K562 (cell line): ENCODE data around the gene TNK2. TPM values are rescaled to one million over a fixed set of nuclear protein-coding genes. Genes with fewer than 3 reads are reported as not detected.

Experiments used
- CBX2 ChIP-seq: fragments of 200-600 bp; sonication (generic); IDR thresholded peaks from one replicate; pipeline ENCODE4 v1.6.1; 2012; ENCODE audit warnings: mild to moderate bottlenecking, low read length, inconsistent platforms; ENCODE audit not compliant: insufficient read depth, poor library complexity, severe bottlenecking
- CHD4 ChIP-seq: fragments of 200-600 bp; sonication (generic); IDR thresholded peaks from 3 replicates; pipeline ENCODE4 v1.6.1; 2012; ENCODE audit warnings: low read depth, mild to moderate bottlenecking, mixed read lengths, low read length, inconsistent platforms; ENCODE audit not compliant: insufficient read depth, insufficient replicate concordance, poor library complexity, severe bottlenecking
- DPF2 ChIP-seq: fragments of 450-650 bp; IDR thresholded peaks from 2 replicates; pipeline ENCODE4 v1.6.1; 2016
- ETV1 ChIP-seq: fragments of 450-650 bp; conservative IDR thresholded peaks from 2 replicates; pipeline ENCODE4 v1.6.1; 2016; ENCODE audit warnings: missing genetic modification characterization, control low read depth, low read depth, missing compliant biosample characterization
- FOXJ3 ChIP-seq: sonication (generic); formaldehyde crosslinking; IDR thresholded peaks from 2 replicates; pipeline ENCODE4 v1.4.0; 2020; ENCODE audit warnings: mild to moderate bottlenecking, missing genetic modification reagents
- HNRNPL ChIP-seq: fragments of 200-400 bp; formaldehyde crosslinking; IDR thresholded peaks from 2 replicates; pipeline ENCODE4 v1.6.1; 2017; ENCODE audit warnings: low read depth, mild to moderate bottlenecking, low read length
- NELFE ChIP-seq: IDR thresholded peaks from 2 replicates; pipeline ENCODE4 v1.6.1; 2011; ENCODE audit warnings: mild to moderate bottlenecking; ENCODE audit not compliant: insufficient read depth, insufficient read length
- NFRKB ChIP-seq: fragments of 450-650 bp; IDR thresholded peaks from 2 replicates; pipeline ENCODE4 v1.6.1; 2016; ENCODE audit warnings: low read depth
- SMAD2 ChIP-seq: fragments of 150-350 bp; IDR thresholded peaks from 2 replicates; pipeline ENCODE4 v1.6.1; 2014; ENCODE audit warnings: low read depth, mild to moderate bottlenecking, low read length
- SREBF1 ChIP-seq: fragments of 150-350 bp; IDR thresholded peaks from 2 replicates; pipeline ENCODE4 v1.6.1; 2014; ENCODE audit warnings: antibody characterized with exemption, low read depth, low read length, borderline replicate concordance
- YBX1 ChIP-seq: fragments of 450-650 bp; IDR thresholded peaks from 2 replicates; pipeline ENCODE4 v1.7.1; 2016; ENCODE audit warnings: mild to moderate bottlenecking
- ZBTB1 ChIP-seq: sonication (generic); formaldehyde crosslinking; IDR thresholded peaks from 2 replicates; pipeline ENCODE4 v1.8.1; 2023; ENCODE audit warnings: missing genetic modification reagents, low read depth, mild to moderate bottlenecking, borderline replicate concordance
- ZNF274 ChIP-seq: IDR thresholded peaks from 2 replicates; pipeline ENCODE4 v1.6.1; 2011; ENCODE audit warnings: low read depth, mild to moderate bottlenecking, low read length, moderate library complexity, borderline replicate concordance
- polyA plus RNA-seq, 8 experiments: library from polyadenylated mRNA; depleted of rRNA in 4 of 8; stranded (reverse) in 5 of 8; unstranded in 3 of 8; fragments of >200 nt; fragmentation: Nextera tagmentation in 2 of 8; fragmentation: Illumina TruSeq in 1 of 8; extraction: Ambion mirVana in 2 of 8; extraction: Trizol in 1 of 8; gene quantifications; 2 replicates each; pipeline versions ENCODE4 v1.2.1 to v1.2.3, GENCODE V29; 2011 to 2014; ENCODE audit warnings: inconsistent platforms in 1 of 8, missing spikeins in 1 of 8
- total RNA-seq, 7 experiments: library from RNA; depleted of rRNA in 6 of 7; stranded (reverse); fragments of >200 nt in 6 of 7; fragmentation: Illumina TruSeq in 2 of 7; extraction: Trizol in 2 of 7; gene quantifications; 2 replicates each; pipeline versions ENCODE4 v1.2.1 to v1.2.3, GENCODE V29; 2011 to 2021; ENCODE audit warnings: low replicate concordance in 1 of 7
- TF ChIP-seq, protein P1 (sequence below): fragments of 450-650 bp; IDR thresholded peaks from 2 replicates; pipeline ENCODE4 v1.6.1; 2016

TNK2 gene
- total and polyA plus RNA-seq, 9 of the 15 experiments (the other 6 are each of a cell fraction or from before 2014, with no cell fraction given), result 0.03 to 33.8 (median 6.5) TPM

- TF ChIP-seq CBX2 (no peak), ETV1 (peak; percentile 78), ZBTB1 (CRISPR knock-in tag) (no peak), HNRNPL (no peak), YBX1 (no peak), NFRKB (no peak), FOXJ3 (no peak), CHD4 (no peak), DPF2 (no peak; the same call in 1 of the 2 replicates), SMAD2 (no peak), SREBF1 (no peak), ZNF274 (no peak), NELFE (no peak)
- TF ChIP-seq, protein P1, sequence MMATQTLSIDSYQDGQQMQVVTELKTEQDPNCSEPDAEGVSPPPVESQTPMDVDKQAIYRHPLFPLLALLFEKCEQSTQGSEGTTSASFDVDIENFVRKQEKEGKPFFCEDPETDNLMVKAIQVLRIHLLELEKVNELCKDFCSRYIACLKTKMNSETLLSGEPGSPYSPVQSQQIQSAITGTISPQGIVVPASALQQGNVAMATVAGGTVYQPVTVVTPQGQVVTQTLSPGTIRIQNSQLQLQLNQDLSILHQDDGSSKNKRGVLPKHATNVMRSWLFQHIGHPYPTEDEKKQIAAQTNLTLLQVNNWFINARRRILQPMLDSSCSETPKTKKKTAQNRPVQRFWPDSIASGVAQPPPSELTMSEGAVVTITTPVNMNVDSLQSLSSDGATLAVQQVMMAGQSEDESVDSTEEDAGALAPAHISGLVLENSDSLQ, result peak; percentile 46; the same call in 1 of the 2 replicates
Measured at GRCh38 chr3:195896361-195897080, 11.8 kb downstream of the TNK2 start (continued).
